ENCODE measurements around the gene PI4KA.

Gene PI4KA

DNA sequence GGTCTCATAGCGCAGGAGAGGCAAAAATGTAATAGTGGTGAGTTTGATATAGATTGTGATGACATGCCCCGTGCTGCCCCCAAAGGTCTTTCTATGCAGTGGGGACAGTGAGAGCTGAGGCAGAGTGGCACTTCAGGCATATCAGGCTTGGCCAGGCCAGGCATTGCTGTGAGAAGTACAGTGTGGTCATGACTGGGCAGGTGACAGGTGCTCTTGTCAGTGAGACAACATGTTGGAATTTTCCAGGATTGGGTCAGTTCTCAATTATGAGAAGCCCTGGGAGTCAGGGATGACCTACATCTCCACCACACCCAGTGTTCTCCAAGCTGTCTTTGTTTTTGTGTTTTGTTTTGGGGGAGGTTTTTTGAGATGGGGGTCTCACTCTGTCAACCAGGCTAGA is 3.9 kb upstream of the PI4KA start:
- TF ChIP-seq, protein P1, sequence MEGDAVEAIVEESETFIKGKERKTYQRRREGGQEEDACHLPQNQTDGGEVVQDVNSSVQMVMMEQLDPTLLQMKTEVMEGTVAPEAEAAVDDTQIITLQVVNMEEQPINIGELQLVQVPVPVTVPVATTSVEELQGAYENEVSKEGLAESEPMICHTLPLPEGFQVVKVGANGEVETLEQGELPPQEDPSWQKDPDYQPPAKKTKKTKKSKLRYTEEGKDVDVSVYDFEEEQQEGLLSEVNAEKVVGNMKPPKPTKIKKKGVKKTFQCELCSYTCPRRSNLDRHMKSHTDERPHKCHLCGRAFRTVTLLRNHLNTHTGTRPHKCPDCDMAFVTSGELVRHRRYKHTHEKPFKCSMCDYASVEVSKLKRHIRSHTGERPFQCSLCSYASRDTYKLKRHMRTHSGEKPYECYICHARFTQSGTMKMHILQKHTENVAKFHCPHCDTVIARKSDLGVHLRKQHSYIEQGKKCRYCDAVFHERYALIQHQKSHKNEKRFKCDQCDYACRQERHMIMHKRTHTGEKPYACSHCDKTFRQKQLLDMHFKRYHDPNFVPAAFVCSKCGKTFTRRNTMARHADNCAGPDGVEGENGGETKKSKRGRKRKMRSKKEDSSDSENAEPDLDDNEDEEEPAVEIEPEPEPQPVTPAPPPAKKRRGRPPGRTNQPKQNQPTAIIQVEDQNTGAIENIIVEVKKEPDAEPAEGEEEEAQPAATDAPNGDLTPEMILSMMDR (IDR thresholded peaks at IDR 0.05; ENCODE audit: low read depth, low read length): no peak
- in situ Hi-C loops (cut with HindIII; ENCODE audit: low sequenced_read_pairs): no loop called here
- H3K4me3 ChIP-seq (ENCODE audit: low read depth, low read length): no peak overlapping the region
- DNase-seq (ENCODE audit: low read depth, low spot score): no peak

DNA sequence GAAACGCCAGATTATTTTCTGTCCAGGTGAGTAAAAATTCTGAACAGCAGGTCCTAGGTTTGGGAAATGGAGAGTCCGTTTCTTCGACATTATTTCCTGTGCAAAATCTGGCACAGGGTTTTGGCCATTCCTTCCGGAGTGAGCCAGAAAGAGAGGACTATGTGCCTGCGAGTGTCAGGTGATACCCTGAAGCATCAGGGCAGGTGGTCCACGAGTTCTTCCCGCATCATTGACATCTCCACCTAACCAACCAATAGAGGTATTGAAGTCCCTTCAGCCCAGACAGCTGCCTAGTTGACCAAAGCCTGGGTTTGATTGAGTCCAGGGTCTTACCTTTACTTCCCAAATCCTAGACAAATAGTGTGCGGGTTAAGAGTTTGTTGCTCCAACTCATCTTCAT is 1.0 kb upstream of the PI4KA start:
- peak overlapping the region; percentile 88 for H3K4me3 ChIP-seq (ENCODE audit: low read depth, low read length)
- TF ChIP-seq, protein P1 (IDR thresholded peaks at IDR 0.05; ENCODE audit: low read depth, low read length): no peak
- DNase-seq (ENCODE audit: low read depth, low spot score): no peak
- in situ Hi-C loops (cut with HindIII; ENCODE audit: low sequenced_read_pairs): no loop called here

DNA sequence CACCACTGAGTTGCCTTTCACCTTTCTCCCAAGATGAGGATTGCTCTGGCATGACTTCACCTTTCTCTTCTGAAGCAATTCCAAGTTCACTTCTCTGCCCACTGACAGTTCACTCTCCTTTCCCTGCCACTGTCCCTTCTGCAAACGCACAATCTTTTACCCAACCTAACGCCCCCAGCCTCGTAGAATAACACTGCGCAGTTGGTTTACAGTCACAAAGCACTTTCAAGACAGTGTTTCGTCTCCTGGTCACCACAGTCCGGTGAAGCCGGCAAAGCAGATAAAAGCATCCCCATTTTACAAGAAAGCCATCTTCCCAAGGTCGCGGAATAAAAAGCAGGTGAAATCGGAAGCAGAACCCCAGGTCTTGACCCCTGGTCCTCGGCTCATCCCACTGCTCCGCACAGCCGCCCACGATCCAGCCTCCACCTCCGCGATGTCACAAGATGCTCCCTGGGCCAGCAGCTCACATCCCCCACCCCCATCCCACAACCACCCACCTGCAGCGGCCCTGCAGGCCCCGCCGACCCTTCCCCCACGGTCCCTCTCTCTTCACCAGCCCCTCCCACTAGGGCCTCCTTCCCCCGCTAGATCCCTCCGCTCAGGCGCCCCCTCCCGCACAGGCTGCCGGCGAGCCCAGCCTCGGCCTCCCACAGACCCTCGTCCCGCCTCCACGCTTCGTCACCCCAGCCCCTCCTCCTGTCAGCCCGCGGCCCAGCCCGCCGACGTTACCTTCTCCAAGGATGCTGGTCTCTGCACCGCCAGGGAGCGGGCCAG is 585 bp downstream of the PI4KA start:
- H3K4me3 ChIP-seq (ENCODE audit: low read depth, low read length): peak overlapping the region; percentile 88
- in situ Hi-C loops (cut with HindIII; ENCODE audit: low sequenced_read_pairs): no loop called here
- TF ChIP-seq, protein P1 (IDR thresholded peaks at IDR 0.05; ENCODE audit: low read depth, low read length): no peak
- peak; percentile 92 for DNase-seq (ENCODE audit: low read depth, low spot score)

DNA sequence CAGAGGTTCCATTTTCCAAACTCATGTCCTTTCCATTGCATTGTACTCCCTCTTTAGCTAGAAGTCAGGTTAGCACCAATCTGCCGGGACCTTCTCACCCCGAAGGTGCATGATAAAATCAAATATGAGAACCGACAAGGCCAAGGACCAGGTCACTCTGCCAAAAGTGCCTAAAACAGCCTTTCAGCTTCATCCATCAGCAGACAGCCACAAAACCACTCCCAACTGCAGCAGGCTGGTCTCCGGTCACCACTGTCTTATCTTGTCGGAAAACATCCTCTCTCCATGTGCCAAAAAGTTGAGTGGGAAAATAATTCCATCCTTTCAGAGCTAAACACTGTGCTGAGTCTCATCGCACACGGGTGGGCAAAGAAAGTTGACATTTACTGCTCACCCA is 1.4 kb downstream of the PI4KA start:
- peak overlapping the region; percentile 88 for H3K4me3 ChIP-seq (ENCODE audit: low read depth, low read length)
- in situ Hi-C loops (cut with HindIII; ENCODE audit: low sequenced_read_pairs): no loop called here

DNA sequence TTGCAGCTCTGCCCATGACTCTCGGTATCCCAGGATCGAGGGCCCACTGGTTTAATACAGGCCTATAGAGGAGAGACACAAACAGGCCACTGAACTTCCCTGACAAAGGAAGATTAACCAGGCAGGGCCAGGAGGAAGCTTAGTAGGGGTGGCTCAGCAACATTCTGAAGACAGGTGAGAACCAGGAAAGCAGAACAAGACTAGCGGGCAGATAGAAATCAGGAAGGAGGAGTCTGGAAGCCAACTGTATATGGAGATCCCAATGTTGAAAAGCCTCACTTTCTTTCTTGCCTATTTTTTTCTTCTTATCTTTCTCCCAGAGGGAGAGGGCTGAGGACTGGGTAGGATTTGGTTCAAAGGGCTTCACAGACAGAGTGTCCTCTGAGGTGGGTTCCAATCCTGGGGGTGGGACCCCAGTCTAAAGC is 5.4 kb downstream of the PI4KA start:
- DNase-seq (ENCODE audit: low read depth, low spot score): no peak
- in situ Hi-C loops (cut with HindIII; ENCODE audit: low sequenced_read_pairs): no loop called here
- TF ChIP-seq, protein P1 (IDR thresholded peaks at IDR 0.05; ENCODE audit: low read depth, low read length): no peak
- H3K4me3 ChIP-seq (ENCODE audit: low read depth, low read length): no peak overlapping the region

More for the DNA sequence above, 1.4 kb downstream of the PI4KA start:
- TF ChIP-seq, protein P1 (IDR thresholded peaks at IDR 0.05; ENCODE audit: low read depth, low read length): no peak
- DNase-seq (ENCODE audit: low read depth, low spot score): no peak

DNA sequence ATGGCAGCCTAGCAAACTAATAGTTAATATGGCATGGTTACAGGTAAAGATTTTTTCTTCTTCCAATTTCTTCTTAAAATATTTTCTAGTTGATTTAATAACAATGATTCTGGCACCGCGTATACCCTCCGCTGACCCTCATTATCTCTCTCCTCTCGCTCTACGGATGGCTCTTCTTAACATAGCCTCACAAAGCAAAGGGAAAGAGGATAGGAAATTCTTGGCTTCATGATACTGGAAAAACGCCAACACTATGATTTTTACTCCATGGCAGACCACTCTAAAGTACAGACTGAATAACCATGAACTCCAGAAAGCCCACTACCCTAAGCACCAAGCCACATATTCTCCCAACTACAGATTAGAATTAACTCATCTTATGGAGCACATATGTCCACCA is 6.1 kb downstream of the PI4KA start:
- in situ Hi-C loops (cut with HindIII; ENCODE audit: low sequenced_read_pairs): no loop called here
- TF ChIP-seq, protein P1 (IDR thresholded peaks at IDR 0.05; ENCODE audit: low read depth, low read length): no peak
- no peak for DNase-seq (ENCODE audit: low read depth, low spot score)
- H3K4me3 ChIP-seq (ENCODE audit: low read depth, low read length): no peak overlapping the region
